Type B pancreatic cell (in vitro differentiated cells): ENCODE data around the gene CHMP4B. TPM values are rescaled to one million over a fixed set of nuclear protein-coding genes. Genes with fewer than 3 reads are reported as not detected.
A peak's percentile ranks its signal among the peaks of the same experiment; 100 is the strongest.

Source experiments
- DNase-seq: peaks from one replicate; pipeline ENCODE4 v3.0.0; 2021; ENCODE audit warnings: mixed read lengths; ENCODE audit not compliant: unreplicated experiment; ENCODE audit errors: extremely low spot score
- H3K27ac Mint-ChIP-seq: 2 replicates; pipeline ENCODE4 v1.8.0; 2021; ENCODE audit warnings: mild to moderate bottlenecking, mixed read lengths
- H3K27me3 Mint-ChIP-seq: 2 replicates; pipeline ENCODE4 v1.8.0; 2021; ENCODE audit warnings: mixed read lengths
- H3K36me3 Mint-ChIP-seq: 2 replicates; pipeline ENCODE4 v1.8.0; 2021; ENCODE audit warnings: mixed read lengths
- H3K4me1 Mint-ChIP-seq: one replicate; pipeline ENCODE4 v1.8.0; 2021; ENCODE audit warnings: mixed read lengths; ENCODE audit not compliant: unreplicated experiment
- H3K4me3 Mint-ChIP-seq: 2 replicates; pipeline ENCODE4 v1.8.0; 2021; ENCODE audit warnings: mild to moderate bottlenecking, mixed read lengths
- H3K9me3 Mint-ChIP-seq: 2 replicates; pipeline ENCODE4 v1.8.0; 2021; ENCODE audit warnings: mixed read lengths
- CTCF ChIP-seq: fragments of 200-600 bp; sonication (generic); conservative IDR thresholded peaks from 2 replicates; pipeline ENCODE4 v1.5.0; 2021; ENCODE audit warnings: antibody characterized with exemption, mild to moderate bottlenecking
- total RNA-seq: library from RNA; stranded (reverse); gene quantifications from 2 replicates; pipeline ENCODE4 v1.2.1, GENCODE V29; 2021; ENCODE audit warnings: low replicate concordance

CHMP4B gene
- total RNA-seq, 1 donor from 2014 or later, result 111 TPM

- peak; percentile 86 for TF ChIP-seq CTCF
- Mint-ChIP-seq H3K9me3 (no peaks in the 10 kb centered on the region), H3K27ac (no peak overlapping the region), H3K36me3 (peaks cover 13% of the 10 kb centered on the region), H3K4me3 (no peak overlapping the region), H3K4me1 (peaks cover 27% of the 10 kb centered on the region), H3K27me3 (no peaks in the 10 kb centered on the region)
- DNase-seq, result no peak
These were observed 51.7 kb downstream of the CHMP4B start for GRCh38 chr20:33862709-33863403.

DNA sequence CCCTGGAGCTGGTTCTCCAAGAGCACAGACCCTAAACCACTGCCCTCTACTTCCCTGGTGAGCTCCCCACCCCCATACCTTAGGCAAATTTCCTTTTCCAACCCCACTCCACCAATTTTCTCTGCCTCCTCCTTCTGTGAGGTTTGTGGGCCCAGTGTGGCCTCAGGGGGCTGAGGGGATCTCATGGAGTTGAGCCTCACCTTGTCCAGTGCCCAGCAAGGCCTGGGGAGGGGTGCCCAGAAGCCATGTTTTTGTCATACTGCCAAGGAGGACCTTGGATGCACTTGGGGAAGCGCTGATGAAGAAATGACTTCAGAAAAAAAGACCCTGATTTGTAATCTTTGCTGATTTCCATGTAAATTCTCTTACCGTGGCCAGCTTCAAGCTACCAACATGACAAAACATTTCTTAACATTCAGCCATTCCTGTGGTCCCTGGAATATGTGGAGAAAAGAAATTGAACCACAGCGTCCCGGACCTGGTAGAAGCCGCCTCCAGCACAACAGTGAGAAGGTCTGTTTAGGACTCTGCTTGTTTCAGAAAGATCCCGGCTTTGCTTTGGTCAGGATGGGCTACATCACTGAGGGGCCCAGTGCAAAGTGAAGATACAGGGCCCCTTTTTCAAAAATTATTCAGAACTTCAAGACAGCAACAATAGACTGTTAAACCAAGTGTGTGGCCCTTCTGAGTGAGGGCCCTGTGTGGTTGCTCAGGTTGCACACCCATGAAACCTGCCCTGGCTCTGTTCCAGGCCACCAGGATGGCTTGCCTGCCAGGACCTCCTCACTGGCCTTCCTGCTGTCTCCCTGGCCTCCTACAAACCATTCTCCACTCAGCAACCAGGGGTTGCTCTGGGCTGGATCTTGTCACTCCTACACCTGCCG, 52.5 kb downstream of the CHMP4B start:
- H3K9me3 Mint-ChIP-seq, result no peaks in the 10 kb centered on the region
- DNase-seq, result no peak
- H3K4me1 Mint-ChIP-seq, result peaks cover 19% of the 10 kb centered on the region
- TF ChIP-seq CTCF, result no peak
- H3K36me3 Mint-ChIP-seq, result peaks cover 7% of the 10 kb centered on the region
- H3K4me3 Mint-ChIP-seq, result no peak overlapping the region
- peaks cover 4% of the 10 kb centered on the region for H3K27me3 Mint-ChIP-seq
- H3K27ac Mint-ChIP-seq, result no peak overlapping the region

- no peak for TF ChIP-seq CTCF
- Mint-ChIP-seq H3K27ac (no peak overlapping the region), H3K36me3 (peaks cover 1% of the 10 kb centered on the region), H3K27me3 (peaks cover 7% of the 10 kb centered on the region), H3K4me1 (peaks cover 18% of the 10 kb centered on the region), H3K4me3 (no peak overlapping the region), H3K9me3 (no peaks in the 10 kb centered on the region)
- no peak for DNase-seq
These were observed 53.3 kb downstream of the CHMP4B start for GRCh38 chr20:33864324-33864963.

DNA sequence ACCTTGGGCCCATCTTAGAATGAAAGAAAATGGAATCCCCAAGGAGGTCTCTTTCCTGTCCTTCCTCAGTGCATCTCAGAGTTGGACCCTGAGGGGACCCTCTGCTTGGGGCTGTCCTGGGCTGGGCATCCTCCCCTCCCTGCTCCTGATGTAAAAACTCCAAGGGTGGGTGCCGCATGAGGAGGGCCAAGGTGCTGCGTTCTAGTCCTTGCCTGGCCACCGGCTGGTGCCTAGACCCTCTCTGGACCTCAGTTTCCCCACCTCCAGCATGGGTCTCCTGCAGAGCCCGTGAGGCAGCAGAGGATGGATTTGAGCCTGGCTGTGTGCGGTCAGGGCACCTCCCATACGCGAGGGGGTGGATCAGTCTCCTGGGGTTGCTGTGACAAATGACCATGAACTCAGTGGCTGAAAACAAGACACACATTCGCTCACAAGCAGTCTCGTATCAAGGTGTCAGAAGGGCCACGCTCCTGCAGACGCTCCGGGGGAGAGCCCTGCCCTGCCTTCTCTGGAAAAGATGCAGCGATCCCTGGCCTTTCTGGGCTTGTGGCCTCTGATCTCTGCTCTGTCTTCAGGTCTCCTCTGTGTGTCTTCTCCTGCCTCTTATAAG, 54.7 kb downstream of the CHMP4B start:
- no peak for DNase-seq
- Mint-ChIP-seq H3K36me3 (no peaks in the 10 kb centered on the region), H3K27me3 (peaks cover 7% of the 10 kb centered on the region), H3K27ac (no peak overlapping the region), H3K9me3 (no peaks in the 10 kb centered on the region), H3K4me1 (peaks cover 16% of the 10 kb centered on the region), H3K4me3 (no peak overlapping the region)
- TF ChIP-seq CTCF, result no peak

DNA sequence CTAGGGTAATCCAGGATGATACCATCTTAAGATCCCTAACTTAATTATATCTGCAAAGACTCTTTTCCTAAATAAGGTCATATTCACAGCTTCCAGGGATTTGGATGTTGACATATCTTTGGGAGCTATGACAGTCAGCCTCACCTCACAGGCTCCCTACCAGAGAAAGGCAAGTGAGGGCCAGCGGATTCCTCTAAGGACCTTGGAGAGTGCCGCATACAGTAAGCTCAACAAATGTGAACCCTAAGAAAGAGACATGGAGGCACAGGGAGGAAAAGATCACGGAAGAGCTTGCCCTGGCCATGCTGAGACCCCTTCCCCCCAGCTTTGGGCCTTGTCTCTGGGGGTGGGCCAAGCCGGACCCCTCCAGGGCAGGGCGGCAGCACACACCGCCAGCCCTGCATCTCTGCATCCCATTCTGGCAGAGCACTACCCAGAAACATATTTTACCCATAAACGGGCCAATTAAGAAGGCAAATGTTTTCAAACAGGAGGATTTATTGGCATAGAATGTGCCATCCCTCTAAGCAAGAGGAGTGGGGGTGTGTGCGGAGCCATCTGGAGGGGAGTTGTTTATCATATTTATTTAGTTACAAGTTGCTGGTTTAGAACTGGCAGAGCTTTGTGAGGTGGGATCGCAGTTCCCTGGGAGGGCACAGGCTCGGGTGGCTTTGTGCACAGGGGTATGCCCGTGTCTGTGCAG, 55.4 kb downstream of the CHMP4B start:
- DNase-seq, result no peak
- H3K27ac Mint-ChIP-seq, result no peak overlapping the region
- no peak for TF ChIP-seq CTCF
- peaks cover 13% of the 10 kb centered on the region for H3K4me1 Mint-ChIP-seq
- H3K9me3 Mint-ChIP-seq, result no peaks in the 10 kb centered on the region
- no peak overlapping the region for H3K4me3 Mint-ChIP-seq
- H3K36me3 Mint-ChIP-seq, result no peaks in the 10 kb centered on the region
- H3K27me3 Mint-ChIP-seq, result peaks cover 9% of the 10 kb centered on the region
